Hepatocyte (in vitro differentiated cells): ENCODE measurements around the gene PARK7.

Source experiments
- EZH2 ChIP-seq: fragments of 200-600 bp; sonication (generic); IDR thresholded peaks from 2 replicates; pipeline ENCODE4 v1.6.1; 2016; ENCODE audit warnings: antibody characterized with exemption, mild to moderate bottlenecking, borderline replicate concordance
- TF ChIP-seq, protein P1 (sequence below): fragments of 200-600 bp; sonication (generic); IDR thresholded peaks from 2 replicates; pipeline ENCODE4 v1.5.1; 2016; ENCODE audit warnings: antibody characterized with exemption, mild to moderate bottlenecking; ENCODE audit not compliant: poor library complexity

DNA sequence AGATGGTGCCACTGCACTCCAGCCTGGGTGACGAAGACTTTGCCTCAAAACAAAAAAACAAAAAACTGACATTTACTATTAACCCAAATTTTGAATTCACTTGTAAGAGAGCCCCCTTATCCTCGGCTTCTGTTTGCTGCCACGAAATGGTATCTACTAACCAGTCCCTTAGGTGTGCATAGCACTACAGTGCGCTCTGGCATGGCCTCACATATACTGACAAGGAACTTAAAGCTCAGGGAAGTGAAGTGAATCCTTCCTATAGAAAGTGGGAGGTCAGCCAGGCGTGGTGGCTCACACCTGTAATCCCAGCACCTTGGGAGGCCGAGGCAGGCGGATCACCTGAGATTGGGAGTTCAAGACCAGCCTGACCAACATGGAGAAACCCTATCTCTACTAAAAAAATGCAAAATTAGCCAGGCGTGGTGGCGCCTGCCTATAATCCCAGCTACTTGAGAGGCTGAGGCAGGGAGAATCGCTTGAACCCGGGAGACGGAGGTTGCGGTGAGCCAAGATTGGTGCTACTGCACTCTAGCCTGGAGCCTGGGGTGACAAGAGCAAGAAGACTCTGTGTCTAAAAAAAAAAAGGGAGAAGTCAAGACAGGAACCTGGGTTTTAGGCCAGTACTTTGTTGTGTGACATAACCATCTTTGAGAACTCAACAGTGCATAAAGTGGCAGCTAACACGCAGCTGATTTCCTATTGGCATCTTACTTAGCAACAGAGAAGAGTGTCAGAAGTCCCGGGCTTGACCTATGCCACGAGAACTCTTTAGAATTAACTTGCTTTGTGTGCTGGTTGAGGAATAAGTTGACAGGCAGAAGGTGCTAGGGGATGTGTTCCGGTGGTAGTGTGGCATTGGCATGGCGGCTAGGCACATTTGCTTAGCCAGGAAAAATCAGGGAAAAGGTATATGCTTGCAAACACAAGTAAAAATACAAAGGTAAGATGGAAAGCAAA lies 47.8 kb downstream of the PARK7 start:
- TF ChIP-seq, protein P1, sequence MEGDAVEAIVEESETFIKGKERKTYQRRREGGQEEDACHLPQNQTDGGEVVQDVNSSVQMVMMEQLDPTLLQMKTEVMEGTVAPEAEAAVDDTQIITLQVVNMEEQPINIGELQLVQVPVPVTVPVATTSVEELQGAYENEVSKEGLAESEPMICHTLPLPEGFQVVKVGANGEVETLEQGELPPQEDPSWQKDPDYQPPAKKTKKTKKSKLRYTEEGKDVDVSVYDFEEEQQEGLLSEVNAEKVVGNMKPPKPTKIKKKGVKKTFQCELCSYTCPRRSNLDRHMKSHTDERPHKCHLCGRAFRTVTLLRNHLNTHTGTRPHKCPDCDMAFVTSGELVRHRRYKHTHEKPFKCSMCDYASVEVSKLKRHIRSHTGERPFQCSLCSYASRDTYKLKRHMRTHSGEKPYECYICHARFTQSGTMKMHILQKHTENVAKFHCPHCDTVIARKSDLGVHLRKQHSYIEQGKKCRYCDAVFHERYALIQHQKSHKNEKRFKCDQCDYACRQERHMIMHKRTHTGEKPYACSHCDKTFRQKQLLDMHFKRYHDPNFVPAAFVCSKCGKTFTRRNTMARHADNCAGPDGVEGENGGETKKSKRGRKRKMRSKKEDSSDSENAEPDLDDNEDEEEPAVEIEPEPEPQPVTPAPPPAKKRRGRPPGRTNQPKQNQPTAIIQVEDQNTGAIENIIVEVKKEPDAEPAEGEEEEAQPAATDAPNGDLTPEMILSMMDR, result no peak
- no peak for TF ChIP-seq EZH2
